ENCODE results near the gene ZNF331.
"Not testable (repeated sequence)": the region's sequence is repeated elsewhere in the genome, so short reads cannot be mapped to it uniquely, and the experiment has no call there.

ZNF331 gene

DNA sequence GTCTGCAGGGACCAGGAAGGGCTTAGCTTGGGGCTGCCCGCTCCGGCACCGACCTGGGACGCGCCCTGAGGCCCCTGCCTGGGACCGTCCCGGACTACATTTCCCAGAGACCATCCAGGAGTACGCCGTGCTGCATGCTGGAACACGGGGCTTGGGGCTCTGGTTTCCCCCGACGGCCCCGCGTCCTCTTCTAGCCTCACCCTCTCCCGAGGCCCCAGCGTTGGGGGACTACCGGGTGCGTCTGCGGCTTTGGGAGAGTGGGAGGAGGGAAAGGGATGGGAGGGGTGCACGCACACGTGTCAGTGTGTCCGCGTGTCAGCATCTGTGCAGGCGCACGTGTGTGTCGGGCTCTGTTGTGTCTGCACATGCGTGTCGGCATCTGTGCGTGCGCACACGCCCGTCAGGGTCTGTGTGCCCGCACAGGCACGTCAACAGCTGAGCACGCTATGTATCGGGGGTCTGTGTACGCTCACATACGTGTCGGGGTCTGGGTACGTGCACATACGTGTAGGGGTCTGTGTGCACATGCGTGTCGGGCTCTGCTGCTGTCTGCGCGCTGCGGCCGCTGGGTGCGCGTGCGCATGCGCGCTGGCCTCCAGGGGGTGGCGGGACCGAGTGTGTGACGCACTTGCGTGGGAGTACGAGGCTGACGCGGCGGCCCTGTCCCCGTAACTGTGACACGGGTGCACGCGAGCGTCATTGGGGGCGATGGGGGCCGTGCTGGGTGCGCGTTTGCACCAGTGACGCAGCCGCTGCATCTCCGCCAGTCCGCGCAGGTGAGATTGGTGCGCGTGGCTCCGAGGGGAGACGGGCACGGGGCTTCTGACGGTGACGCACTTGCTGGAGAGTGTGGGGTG is at the start of gene ZNF331:
Gene ZNF331 (plus strand): TSS at position 625 of the 857 bp plus-strand sequence. CDS start 31,232 bp downstream, outside the sequence.
- DNase-seq, result peak; percentile 96

- no peak for DNase-seq
These were observed 45.8 kb upstream of the ZNF331 start for GRCh38 chr19:53492153-53492552.

- not testable (repeated sequence) for DNase-seq
These were observed 40.5 kb upstream of the ZNF331 start for GRCh38 chr19:53497311-53498023.

DNA sequence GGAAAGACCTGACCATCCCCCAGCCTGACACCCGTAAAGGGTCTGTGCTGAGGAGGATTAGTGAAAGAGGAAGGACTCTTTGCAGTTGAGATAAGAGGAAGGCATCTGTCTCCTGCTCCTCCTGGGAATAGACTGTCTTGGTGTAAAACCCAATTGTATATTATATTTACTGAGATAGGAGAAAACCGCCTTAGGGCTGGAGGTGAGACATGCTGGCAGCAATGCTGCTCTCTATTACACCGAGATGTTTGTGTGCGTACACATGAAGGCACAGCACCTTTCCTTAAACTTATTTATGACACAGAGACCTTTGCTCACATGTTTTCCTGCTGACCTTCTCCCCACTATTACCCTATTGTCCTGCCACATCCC is 39.9 kb upstream of the ZNF331 start:
- DNase-seq, result not testable (repeated sequence)

- DNase-seq, result not testable (repeated sequence)
These were observed 34.8 kb upstream of the ZNF331 start for GRCh38 chr19:53503151-53503550.

- DNase-seq, result not testable (repeated sequence)
These were observed 34.1 kb upstream of the ZNF331 start for GRCh38 chr19:53503671-53504364.

GRCh38 chr19:53504365-53504703 is 33.6 kb upstream of the ZNF331 start:
- DNase-seq, result not testable (repeated sequence)

DNA sequence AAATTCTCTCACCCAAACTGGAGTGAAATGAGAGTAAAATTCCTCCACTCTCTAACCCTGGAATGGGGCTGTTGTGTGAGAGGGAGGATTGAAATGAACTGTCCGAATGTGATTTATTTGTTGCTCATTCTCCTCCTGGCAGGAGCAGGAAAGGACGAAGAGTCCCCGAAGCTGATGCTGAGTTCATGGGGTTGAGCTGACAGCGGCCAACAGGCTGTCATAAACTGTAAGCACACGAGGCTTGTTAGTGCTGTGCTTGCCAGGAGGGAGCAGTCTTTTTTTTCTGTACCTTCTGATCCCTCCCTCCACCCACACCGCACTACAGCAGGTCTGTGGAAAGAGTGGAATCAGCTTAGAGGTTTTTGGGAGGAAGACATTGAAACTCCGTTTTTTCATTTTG is 33.1 kb upstream of the ZNF331 start:
- DNase-seq, result no peak

DNA sequence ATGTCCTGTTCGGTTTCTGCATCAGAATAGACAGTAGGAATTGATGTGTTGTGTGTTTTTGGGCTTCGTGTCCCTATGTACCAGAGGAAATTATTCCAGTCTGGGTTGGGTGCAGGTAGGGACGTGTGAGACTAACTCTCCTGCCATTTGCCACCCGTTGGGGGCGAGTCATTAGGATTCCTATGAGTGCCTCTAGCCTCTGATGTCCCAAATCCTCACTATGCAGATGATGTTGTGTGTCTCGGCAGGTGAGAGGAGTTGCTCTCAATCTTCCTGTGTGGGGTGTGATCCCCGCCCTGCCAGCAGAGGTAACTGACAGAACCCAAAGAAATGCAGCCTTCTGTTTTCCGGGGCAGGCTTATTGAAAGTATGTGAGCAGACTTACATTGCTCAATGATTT is 31.2 kb upstream of the ZNF331 start:
- DNase-seq, result no peak

GRCh38 chr19:53507523-53508442 is 30.2 kb upstream of the ZNF331 start:
- no peak for DNase-seq

DNA sequence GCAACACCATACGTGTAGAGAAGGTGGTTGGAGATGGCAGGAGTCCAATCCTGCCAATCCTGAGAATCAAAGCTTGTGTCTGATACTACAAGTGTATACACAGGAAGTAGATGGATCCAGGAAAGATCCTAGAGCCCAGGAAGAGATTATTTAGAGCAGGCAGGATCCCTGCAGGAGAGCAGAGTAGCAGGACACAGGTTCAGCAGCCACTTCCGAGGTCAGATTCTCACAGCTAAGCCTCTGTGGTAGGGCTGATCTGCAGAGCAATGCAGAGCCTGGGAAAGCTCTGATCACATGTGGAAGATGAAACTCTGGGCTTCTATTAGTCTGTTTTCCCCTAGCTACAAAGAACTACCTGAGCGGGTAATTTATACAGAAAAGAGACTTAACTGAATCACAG is 28.5 kb upstream of the ZNF331 start:
- DNase-seq, result no peak

DNA sequence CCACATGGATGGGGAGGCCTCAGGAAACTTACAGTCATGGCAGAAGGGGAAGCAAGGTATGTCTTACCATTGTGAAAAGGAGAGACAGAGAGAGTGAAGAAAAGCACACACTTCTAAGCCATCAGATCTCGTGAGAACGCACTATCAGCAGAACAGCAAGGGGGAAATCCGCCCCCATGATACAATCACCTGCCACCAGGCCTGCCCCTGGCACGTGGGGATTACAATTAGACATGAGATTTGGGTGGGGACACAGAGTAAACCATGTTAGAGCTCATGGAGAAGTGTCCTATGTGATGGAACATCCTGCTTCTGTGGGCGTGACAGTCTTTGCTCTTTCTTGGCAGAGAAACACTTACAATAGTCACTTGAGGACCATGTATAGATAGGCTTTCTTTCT is 28.1 kb upstream of the ZNF331 start:
- no peak for DNase-seq

GRCh38 chr19:53511357-53511756 is 26.6 kb upstream of the ZNF331 start:
- no peak for DNase-seq

DNA sequence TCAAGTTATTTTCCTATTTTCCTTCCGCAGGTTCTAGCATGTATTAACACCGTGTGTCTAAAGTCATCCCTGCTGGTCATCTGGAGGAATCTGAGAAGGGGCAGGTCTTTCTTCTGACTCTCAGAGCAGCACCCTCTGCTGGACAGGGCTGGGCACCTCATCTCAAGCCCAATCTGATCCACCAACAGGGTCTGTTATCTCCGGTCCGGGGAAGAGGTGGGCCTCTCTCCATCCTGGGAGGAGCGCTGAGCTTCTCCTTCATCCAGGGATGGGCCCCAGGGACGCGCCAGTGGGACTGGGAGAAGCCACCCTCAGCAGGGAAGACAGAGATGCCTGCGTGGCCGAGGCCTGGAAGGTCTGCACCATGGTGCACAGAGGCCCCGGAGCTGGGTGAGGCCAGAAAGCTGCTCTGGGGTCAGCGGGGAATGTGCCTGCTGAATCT is 26.0 kb upstream of the ZNF331 start:
- peak; percentile 80 for DNase-seq

DNA sequence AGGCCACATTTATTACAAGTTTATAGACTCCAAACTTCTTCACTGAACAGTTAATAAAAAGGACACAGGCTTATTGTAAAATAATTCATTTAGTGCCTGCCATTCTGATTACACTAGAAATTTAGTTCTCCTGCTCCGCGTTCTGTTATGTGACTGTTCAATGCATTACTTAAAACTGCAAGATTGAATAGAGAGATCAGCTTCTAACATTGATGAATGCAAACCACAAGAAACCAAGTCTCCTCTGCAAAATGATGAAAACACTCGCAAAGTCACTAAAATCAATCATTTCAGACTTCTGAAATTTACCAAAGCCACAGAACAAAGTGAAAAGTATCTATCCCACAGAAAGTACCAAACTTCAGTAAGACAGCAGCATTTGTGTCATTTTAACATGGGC is 22.9 kb upstream of the ZNF331 start:
- DNase-seq, result not testable (repeated sequence)

GRCh38 chr19:53517114-53517741 is 20.7 kb upstream of the ZNF331 start:
- no peak for DNase-seq

GRCh38 chr19:53518121-53518520 is 19.8 kb upstream of the ZNF331 start:
- no peak for DNase-seq

- DNase-seq, result no peak
These were observed 19.2 kb upstream of the ZNF331 start for GRCh38 chr19:53518716-53519115.

DNA sequence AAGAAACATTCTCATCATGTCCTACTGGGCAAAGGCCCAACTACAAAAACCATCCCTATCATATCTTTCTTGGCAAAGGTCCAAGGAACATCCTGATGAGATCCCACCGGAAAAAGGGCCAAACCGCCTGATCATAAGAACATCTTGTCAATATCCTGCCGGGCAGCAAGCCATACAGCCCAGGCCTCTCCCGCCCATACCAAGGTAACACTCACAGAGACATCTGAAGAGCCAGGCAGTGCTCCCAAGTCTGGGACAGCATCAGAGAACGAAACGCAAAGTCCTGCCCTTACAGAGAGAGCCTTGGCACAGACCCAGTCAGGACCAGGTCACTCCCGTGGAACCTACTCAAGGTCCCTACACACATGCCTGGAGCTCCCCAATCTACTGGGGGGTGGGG is 18.5 kb upstream of the ZNF331 start:
- DNase-seq, result no peak

DNA sequence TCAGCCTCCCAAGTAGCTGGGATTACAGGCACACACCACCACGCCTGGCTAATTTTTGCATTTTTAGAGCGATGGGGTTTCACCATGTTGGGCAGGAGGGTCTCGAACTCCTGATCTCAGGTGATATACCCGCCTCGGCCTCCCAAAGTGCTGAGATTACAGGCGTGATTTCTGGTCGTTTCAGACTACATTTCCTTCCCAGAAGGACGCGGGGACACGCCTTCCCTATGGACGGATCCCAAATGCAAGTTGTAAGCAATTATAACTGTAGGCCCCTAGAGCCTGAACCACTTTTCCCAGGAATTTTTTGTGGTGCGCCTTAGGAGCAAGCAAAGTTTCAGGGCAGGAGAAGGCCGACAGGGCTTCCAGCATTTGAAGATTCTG is 17.8 kb upstream of the ZNF331 start:
- DNase-seq, result no peak

GRCh38 chr19:53520547-53521372 is 17.2 kb upstream of the ZNF331 start:
- DNase-seq, result peak; percentile 95
